HG02852 (cell line): Measurements from ENCODE around the gene AQP5.

Source experiments
- ATAC-seq: cut with Tn5 transposase; IDR thresholded peaks from one replicate; pipeline ENCODE4 v1.9.1; 2021; ENCODE audit warnings: mild to moderate bottlenecking, moderate library complexity; ENCODE audit not compliant: unreplicated experiment

The AQP5 gene

DNA sequence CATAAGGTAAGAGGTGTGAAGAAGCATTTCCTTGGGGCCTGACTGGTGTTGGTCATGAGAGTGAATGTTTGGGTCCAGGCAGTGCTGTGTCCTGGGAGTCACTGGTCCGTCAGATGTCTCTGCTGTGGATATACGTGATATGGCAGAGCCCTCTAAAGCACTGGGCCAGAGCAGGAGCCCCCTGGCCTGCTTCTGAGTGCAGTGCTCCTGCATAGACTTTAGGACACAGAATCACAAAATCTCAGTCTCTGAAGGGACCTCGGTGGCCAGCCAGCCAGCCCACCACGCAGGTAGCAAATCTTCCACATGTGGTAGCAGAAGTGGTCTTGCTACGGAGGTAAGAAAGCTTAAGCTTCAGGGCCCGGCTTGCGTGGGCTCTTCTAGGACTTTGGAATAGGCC is 29.6 kb upstream of the AQP5 start:
- no peak for ATAC-seq

DNA sequence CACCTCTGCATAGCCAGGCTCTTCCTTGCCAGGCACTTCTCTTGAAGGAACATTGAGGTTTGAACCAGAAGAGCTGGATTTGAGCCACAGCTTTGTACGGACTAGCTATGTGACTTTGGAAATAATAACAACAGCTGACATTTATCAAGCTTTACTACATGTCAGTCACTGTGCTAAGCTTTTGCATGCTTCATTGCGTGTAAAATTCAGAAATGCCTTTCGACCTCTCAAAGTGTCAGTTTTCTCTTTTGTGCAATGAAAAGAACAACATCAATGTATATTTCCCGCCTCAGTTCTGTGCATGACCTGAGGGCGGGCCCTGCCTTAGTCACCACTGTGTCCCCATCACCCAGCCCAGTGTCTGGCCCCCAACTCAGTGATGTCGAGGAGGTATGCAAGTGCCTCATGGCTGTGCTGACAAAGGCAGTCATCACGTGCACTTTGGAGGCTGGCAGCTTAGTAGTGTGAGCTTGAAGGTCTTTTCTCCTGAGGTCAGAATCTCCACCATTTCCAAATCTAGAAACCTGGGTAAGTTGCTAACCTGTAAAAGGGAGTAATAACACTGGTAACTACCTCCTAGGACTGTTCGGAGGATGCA is 29.0 kb upstream of the AQP5 start:
- no peak for ATAC-seq

DNA sequence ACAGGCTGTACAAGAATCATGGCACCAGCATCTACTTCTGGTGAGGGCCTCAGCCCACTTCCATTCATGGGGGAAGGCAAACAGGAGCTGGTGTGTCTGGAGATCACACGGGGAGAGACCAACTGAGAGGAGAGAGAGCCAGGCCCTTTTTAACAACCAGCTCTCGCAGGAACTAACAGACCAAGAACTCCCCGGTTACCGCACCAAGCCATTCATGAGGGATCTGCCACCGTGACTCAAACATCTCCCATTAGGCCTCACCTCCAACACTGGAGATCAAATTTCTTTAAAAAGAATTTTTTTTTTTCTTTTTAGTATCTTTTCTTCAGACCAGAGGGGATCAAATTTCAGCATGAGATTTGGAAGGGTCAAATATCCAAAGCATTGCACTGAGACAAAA is 27.9 kb upstream of the AQP5 start:
- no peak for ATAC-seq

DNA sequence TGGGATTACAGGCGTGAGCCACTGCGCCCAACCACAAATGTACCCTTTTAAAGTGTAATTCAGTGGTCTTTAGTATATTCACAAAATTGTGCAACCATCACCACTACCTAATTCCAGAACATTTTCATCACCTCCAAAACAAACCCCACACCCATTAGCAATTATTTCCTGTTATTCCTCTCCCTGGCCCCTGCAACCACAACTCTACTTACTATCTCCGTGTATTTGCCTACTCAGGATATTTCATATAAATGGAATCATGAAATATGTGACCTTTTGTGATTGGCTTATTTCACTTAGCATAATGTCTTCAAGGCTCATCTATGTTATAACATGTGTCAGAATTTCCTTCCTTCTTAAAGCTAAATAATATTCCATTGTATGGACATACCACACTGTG is 27.2 kb upstream of the AQP5 start:
- ATAC-seq, result no peak

DNA sequence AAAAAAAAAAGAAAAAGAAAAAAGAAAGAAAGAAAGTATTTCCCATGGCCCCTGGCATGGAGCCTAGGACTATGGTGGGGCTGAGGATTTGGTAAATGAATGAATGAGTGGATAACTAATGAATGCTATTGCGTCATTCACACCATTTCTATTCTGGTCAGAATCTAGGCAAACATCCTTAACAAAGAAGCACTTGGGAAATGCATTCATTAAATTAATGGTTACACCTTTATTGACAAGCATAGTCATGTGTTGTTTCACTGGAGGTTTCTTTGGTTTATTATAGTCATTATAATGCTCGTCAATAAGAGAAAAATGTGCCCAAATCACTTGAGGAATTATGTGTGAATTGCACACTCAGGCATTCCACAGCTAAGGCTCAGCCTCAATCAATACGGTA is 24.7 kb upstream of the AQP5 start:
- no peak for ATAC-seq

DNA sequence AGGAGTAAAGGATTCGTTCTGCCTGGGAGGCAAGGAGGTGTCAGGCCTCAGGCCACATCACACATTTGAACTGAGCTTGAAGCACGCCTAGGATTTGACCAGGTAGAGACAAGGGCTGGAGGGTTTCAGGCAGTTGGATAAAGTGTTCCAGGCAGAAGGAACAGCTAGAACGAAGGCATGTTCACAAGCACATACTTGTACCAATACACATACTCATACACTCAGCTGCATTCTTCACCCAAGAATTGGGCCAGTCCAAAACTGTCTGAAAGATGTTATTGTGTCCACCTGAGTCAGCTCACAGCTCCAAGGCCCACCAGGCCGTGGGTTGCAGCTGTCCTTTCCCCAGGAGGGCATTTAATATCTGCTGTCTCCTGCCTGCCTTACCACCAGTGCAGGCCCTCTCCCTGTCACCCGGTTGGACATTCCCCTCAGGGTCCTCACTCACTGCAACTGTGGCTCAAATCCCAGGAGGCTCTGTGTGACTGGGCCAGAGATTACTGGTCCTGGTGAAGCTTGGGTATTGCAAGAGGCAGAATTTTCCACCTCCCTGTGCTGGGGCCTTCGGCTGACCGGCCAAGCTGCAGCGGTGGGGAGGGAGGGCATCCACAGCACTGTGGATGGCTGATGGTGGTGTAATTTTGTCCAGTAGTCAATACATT is 23.9 kb upstream of the AQP5 start:
- ATAC-seq, result no peak

DNA sequence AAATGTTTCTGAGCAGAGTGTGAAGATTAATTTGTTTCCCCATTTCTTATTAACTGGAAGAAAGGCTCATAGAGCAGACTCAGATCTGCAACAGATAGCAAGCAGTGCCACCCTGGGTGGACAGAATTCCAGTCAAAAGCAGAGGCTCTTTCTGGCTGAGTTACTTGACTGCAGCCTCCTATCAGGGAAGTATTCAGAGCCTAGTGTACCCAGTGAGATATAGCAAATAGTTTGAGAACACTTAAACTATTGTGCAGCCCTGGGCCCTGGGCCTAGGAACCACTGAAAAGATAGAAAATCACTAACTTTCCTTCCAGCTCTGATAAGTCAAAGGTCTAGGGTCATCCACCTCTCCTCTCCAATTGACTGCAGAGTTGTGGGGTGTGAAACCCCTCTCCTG is 22.4 kb upstream of the AQP5 start:
- ATAC-seq, result no peak

DNA sequence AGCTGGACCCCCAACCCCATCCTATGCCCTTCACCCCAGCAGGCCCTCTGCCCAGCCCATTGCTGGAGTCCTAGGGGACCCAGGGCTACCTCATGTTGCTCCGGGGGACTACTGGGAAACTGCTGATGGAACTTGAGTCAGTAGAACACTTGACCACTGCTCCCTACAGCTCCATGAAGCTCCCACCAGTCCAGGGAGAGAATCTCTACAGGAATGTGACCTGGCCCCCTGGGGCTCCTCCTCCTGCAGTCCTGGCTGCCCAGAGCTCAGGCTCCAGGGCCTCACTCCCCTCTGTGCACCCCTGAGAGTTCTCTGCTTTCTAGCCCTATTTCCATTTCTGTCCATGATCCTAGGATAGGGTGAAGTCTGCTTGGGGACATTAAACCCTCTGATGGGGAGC is 22.0 kb upstream of the AQP5 start:
- no peak for ATAC-seq

DNA sequence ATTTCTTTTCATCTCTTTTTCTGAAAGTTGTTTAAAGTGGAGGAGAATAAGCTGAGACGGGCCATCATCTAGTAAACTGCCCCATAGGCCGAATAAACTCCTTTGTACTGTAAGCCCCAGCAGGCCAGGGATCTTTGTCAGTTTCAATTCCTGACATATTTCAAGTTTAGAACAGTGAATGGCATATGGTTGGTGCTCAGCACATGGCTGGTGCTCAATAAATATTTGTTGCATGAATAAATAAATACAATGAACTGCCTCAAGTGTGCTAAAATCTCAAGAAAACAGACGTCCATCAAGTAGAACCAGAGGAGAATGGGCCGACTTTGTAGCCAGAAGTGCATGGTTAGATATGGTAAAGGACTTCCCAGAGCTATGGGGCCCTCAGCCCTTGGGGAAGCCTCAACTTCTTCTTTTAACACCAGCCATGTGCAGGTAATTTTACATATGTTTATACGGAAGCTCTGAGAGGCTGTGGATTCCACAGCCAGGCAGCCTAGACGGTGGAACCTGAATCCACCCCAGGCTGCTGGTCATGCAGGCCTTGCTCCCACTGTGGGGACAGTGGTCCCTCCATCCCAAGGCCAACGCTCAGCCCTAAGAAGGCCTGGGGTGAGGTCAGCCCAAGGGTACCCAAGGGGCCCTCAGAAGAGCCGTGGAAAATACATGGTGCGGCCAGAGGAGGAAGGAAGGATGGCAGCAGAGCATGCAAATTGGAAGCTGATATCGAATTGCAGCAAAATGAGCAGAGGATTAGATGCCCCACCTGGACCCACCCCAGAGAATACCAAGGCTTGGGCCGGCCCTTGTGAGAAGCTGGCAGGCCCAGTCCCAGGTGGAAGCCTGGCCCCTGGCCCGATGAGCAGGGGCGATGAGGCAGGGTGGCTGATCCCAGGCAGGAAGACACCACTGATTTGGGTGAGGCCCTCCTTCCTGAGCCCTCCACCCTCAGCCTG is 19.8 kb upstream of the AQP5 start:
- ATAC-seq, result no peak

DNA sequence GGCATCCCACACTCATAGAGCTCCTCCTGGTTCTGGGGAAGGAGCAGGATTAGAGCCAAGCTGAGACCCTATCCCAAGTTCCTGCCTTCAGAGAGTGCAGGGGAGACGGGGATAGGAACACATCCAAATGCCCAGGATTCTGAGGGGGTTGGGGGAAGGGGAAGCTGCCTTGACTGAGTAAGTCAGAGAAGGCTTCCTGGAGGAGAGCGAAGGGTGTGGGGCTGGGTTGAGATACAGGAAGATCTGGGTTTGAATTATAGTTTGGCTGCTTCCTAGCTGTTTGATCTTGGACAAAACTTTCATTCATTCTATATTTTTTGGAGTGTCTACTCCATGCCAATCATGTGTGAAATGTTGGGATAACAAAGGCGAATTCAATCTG is 19.2 kb upstream of the AQP5 start:
- no peak for ATAC-seq

DNA sequence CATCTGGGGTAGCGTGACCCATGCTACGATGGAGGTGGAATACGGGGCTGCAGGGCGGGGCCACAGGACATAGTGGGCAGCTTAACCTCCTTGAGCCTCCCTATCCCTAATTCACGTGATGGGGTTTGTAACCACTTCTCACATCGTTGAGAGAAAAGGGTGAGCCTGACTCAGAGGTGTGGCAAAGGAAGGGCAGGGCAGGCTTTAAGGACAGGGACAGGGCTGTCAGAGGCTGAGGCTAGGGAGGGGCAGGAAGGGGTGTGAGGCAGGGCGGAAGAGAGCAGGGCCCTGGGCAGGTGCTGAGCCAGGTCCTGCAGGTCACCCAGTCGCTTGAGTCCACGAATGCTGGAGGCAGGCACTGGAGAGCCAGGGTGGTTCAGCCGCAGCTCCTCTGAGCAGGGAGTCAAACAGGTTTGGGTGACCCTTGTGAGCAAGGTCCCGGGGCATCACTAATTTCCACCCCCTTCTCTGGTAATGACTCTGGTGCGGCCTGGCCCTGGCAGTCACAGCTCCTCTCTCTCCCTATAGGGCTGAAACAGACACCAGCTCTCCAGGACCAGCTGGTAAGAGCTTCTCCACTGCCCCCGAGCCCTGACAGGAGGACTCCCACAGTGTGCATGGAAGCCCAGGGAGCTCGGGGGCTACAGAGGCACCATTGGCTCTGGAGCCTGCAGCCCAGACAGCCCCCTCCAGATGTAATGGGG is 18.6 kb upstream of the AQP5 start:
- no peak for ATAC-seq

DNA sequence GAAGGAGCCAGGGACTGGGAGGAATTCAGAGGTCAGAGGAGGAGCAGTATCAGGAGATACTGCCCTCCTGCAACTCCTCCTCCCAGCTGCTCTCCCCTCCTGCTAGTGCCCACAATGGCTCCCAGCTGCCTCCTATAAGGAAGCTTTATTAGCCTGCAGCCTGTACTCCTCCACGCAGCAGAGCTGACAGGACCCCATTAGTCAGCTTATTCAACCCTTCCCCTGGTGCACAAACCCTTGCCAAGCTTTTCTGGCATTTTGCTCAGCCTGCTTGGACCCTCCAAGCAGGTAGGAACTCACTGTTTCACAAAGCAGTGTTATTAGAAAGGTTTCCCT is 18.1 kb upstream of the AQP5 start:
- ATAC-seq, result no peak

DNA sequence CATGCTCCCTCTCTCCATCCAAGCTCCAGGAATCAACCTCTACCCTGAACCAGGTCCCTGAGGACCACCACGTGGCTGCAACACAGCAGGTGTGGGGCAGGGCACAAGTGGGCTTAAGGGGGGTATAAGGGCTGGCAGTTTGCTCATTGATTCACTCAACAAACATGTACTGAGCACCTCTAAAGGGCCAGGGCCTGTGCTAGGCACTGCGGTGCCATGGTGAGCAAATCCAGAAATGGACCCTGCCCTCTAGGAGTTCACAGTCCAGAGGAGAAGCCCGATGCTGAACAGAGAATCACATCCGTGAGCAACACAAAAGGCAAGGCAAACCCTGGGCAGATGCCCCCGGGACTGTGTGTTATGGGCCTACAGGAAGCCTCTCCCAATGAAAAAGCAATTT is 17.6 kb upstream of the AQP5 start:
- ATAC-seq, result no peak

DNA sequence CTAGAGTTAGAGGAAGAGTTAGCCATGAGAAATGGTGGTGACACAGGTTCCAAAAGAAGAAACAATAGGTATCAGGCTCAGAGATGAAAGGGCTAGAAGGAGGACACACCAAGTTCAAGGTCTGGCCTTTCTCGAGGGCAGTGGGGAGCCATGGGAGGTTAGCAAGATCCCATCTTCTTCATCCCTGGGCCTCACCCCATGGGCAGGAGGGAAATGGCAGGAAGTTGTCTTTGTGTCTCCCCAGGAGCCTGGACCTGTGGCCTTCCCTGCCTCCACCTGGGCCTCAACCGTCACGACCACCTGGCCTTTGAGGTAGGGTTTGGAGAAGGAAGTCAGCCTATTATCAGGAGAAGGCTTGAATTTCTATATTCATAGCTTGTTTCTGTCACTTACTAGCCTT is 17.0 kb upstream of the AQP5 start:
- no peak for ATAC-seq

DNA sequence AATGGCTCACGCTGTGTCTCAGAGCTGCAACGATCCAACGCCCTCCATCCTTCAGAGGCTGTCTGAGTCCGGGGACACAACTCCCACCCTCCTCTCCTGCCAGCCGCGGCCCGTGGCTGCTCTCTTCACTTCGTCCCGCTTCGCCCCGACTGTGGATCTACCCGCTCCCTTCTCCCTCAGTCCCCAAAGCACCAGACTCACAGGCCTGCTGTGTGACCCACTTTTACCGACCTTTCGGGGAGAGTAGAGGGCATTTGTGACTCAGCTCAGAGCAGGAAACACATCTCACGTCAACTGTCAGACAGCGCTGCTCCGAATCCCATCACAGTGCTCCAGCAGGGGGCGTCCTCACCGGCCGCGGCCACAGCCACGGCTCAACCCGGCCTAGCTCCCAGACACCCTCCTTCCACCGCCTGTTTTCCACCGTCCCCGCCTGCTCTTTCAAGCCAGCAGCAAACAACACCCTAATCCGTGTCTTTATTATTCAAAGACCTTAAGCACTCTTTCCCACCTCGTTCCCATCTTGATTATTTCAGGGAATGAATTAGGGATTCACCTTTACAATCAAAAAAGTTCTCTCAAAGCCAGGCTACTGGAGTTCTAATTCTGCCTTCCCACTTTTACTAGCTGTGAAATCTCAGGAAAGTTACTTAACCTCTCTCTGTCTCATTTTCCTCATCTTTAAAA is 16.1 kb upstream of the AQP5 start:
- peak; percentile 71 for ATAC-seq

DNA sequence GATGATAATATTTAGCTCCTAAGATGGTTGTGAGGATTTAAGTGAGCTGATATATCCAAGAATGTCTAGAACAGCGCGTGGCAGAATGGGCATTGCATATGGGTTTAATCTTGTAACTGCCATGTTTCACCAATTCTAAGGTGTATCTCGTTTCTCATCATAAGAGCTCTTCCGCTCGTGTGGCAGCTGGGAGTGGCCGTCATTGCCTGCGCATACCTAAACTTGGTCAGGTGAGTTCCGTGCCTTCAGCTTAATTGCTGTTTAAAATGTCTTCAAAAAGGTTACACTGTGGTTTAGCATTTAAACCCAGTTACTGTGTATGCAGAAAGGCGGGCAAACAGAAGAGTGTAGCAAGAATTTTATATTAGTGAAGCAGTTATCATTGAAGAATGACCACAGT is 15.6 kb upstream of the AQP5 start:
- no peak for ATAC-seq

DNA sequence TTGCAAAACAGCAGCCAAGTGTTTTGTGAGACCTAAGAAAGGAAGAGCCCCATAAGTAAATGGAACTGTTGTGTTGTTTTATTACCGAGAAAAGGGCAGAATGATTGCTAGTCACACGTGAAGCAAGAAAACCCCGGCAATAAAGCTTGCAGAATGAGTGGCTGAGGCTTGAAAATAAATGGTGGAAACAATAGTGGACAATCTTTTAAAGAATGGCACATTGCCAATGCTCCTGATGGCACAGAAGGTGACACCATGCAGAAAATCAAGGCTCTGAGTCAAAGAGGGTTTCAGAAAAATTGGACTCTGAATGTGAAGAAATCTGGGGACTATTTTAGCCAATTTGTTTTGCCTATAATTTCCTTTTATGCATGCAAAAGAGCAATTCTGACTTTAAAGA is 15.2 kb upstream of the AQP5 start:
- ATAC-seq, result no peak

DNA sequence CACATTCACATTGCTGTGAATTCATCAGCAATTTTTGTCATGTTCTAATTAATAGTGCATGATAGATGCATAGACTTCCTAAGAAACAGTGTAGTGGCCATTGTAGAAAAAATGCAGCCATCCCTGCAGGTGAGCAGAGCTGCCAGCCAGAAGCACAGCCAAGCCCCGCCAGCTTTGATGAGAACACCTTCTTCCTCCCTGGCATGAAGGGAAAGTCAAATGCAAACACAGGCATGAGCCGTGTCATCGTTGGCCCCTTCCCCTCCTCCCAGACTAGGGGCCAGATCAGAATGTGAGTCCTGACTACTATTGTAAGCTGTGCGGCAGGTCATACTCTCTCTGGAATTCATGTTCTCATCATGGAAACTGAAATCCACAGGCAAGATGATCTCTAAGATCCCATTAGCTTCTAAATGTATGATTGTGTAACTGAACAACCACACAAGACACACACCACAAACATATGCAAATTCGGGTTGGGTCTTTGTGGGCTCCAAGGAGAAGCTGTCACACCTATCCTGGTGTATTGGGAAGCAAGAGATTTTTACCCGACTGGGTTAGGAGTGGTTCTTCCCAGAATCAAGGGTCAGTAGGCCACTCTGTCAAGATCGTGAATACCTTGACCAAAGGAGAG is 14.0 kb upstream of the AQP5 start:
- ATAC-seq, result no peak

DNA sequence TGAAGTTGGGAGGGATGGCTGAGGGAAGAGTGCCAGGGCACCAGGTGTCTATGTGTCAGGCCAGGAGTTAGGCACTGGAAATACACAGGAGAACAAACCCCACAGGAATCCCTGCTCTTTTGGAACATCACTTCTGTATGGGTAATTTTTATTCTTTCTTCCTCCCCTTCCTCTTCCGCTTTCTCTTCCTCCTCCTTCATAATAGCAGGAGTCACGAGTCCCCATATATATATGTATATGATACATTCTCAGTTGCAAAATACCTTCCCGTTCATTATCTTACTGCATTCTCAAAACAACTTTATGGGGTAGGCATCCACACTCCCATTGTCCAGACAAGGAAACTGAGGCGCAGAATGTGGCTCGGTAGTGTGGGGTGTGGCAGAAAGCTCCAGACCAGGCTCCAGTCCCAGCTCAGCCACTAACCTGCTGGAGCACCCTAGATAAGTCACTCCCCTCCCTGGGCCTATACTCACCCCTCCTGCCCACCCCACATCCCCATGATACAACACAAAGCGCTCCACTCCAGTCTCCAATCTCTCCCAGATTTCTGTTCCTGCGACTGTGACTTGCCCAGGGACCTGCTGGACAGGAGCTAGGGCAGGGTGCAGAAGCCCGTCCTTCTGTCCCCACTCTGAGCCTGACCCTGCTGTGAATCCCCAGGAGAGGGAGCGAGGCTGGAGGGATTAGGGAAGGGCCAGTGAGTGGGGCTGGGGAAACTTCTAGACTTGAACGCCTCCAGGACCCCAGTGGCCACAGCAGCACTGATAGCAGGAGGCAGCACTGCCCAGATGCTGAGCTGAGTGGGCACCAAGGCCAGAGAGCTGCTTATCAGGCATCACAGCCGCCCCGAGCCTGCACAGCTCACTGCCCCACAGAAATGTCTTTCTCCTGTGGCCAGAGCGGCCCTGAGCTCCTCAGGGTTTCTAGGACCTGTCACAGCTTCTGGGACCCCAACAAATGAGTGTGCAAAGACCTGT is 12.5 kb upstream of the AQP5 start:
- ATAC-seq, result no peak
